Osteoblast (primary cell): ENCODE results near the gene RPS2. TPM values are rescaled to one million over a fixed set of nuclear protein-coding genes. Genes with fewer than 3 reads are reported as not detected.
"Not testable (repeated sequence)": the region's sequence is repeated elsewhere in the genome, so short reads cannot be mapped to it uniquely, and the experiment has no call there.

ENCODE experiments used
- DNase-seq: peaks from one replicate; pipeline ENCODE4 v3.0.0; 2011; ENCODE audit warnings: low spot score, mixed read lengths; ENCODE audit not compliant: insufficient read length; ENCODE audit errors: missing footprints
- H2AFZ ChIP-seq: 2 replicates; pipeline ENCODE4 v1.6.0; 2011; ENCODE audit warnings: mild to moderate bottlenecking, low read length
- H3K27ac ChIP-seq: 2 replicates; pipeline ENCODE4 v1.5.1; 2011; ENCODE audit warnings: mild to moderate bottlenecking, low read depth, low read length, moderate library complexity
- H3K27me3 ChIP-seq: 2 replicates; pipeline ENCODE4 v1.6.0; 2012; ENCODE audit warnings: mild to moderate bottlenecking, control low read depth, inconsistent platforms, low read length, moderate library complexity; ENCODE audit not compliant: insufficient read depth
- H3K36me3 ChIP-seq: 2 replicates; pipeline ENCODE4 v1.5.1; 2011; ENCODE audit warnings: mild to moderate bottlenecking, low read length, control low read depth, moderate library complexity; ENCODE audit not compliant: insufficient read depth
- H3K4me1 ChIP-seq: 2 replicates; pipeline ENCODE4 v1.5.1; 2011; ENCODE audit warnings: mild to moderate bottlenecking, low read length, control low read depth, moderate library complexity; ENCODE audit not compliant: insufficient read depth
- H3K4me2 ChIP-seq: 2 replicates; pipeline ENCODE4 v1.6.0; 2011; ENCODE audit warnings: mild to moderate bottlenecking, low read length; ENCODE audit not compliant: insufficient read depth
- H3K4me3 ChIP-seq: fragments of 200-600 bp; sonication (generic); 3 replicates; pipeline ENCODE4 v1.5.1; 2012; ENCODE audit warnings: mild to moderate bottlenecking, low read length, inconsistent platforms; ENCODE audit not compliant: insufficient read depth
- H3K79me2 ChIP-seq: 2 replicates; pipeline ENCODE4 v1.6.0; 2012; ENCODE audit warnings: mild to moderate bottlenecking, low read length, control low read depth, inconsistent platforms; ENCODE audit not compliant: insufficient read depth
- H3K9me3 ChIP-seq: 2 replicates; pipeline ENCODE4 v1.5.1; 2011; ENCODE audit warnings: low read depth, low read length, control low read depth
- H4K20me1 ChIP-seq: 2 replicates; pipeline ENCODE4 v1.6.0; 2012; ENCODE audit warnings: mild to moderate bottlenecking, low read length, control low read depth; ENCODE audit not compliant: insufficient read depth
- CTCF ChIP-seq: IDR thresholded peaks from 2 replicates; pipeline ENCODE4 v1.5.1; 2011; ENCODE audit warnings: mild to moderate bottlenecking, low read depth, low read length, moderate library complexity; ENCODE audit errors: extremely low read depth
- total RNA-seq: library from RNA; depleted of rRNA; stranded (reverse); fragments of >200 nt; gene quantifications from 2 replicates; pipeline ENCODE4 v1.2.3, GENCODE V29; 2012

Gene RPS2
- total RNA-seq, 1 donor = 2,359 TPM

DNA sequence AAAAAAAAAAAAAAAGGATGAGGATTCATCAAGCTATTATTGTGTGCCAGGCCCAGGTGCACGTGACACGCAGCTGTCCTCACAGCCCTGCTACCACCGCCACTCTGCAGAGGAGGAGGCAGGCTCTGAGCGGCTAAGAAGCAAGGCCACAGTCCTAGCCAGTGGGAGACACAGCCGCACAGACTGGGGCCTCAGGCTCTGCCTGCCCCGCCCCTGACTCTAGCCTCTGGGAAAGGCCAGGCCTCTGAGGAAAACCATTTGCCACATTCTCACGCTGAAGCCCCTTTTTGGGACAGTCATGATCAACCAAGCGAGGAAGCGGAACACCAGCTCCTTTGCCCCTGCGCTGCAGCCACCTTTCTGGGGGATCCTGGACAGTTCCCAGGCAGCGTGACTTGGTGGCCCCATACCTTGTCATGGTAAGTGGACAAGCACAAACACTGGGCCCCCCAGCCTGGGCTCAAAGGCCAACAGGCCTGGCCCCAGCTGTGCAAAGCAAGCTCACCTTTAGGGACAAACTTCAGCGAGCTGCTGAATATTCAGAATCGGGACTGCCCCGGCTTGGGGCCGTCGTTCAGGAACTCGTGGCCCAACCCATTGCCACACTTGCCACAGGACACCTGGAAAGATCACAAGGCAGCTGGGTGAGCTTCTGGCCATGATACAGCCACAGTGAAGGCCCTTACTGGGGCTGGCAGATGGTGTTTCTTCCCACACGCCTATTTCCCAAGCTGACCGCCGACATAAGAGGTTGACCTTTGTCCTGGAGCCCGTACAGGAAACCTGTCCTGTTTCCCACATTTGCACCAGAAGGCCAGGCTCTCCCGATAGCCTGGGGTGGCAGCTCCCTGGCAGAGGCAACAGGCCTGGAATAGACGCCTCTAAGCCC is 24.1 kb downstream of the RPS2 start:
- Histone ChIP-seq H3K4me1 (peaks cover 10% of the 10 kb centered on the region), H3K4me3 (no peak overlapping the region), H3K79me2 (no peaks in the 10 kb centered on the region), H3K27me3 (no peaks in the 10 kb centered on the region), H3K9me3 (no peaks in the 10 kb centered on the region), H2AFZ (no peak overlapping the region), H4K20me1 (no peaks in the 10 kb centered on the region), H3K27ac (no peak overlapping the region), H3K36me3 (peaks cover 14% of the 10 kb centered on the region), H3K4me2 (no peak overlapping the region)
- peak; percentile 36 for DNase-seq
- no peak for TF ChIP-seq CTCF

GRCh38 chr16:1939833-1940232 is 24.8 kb downstream of the RPS2 start:
- not testable (repeated sequence) for DNase-seq, H3K79me2 ChIP-seq, H4K20me1 ChIP-seq, H2AFZ ChIP-seq, H3K4me2 ChIP-seq, H3K9me3 ChIP-seq, H3K27me3 ChIP-seq, H3K27ac ChIP-seq, H3K4me3 ChIP-seq
- Histone ChIP-seq H3K36me3 (peaks cover 14% of the 10 kb centered on the region), H3K4me1 (peaks cover 10% of the 10 kb centered on the region)

DNA sequence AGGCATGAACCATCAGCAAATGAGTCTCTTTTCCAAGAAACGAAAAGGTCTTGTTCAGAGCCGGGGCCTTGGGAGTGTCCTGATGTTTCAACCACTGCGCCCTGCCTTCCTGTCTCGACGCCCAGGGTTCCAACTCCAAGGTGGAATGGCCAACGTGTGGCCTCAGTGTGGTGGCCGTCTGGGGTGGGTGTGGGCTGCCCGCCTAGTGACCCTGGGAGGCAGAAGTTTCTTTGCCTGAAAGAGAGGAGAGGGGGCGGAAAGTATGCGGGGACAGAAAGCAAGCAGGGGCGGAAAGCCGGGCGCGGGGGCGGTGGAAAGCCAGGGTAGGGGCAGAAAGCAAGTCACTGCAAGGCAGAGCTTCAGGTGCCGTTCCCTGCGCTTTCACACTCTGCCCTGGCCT is 25.7 kb downstream of the RPS2 start:
- Histone ChIP-seq H3K27ac (no peak overlapping the region), H3K4me1 (peaks cover 10% of the 10 kb centered on the region), H3K4me2 (no peak overlapping the region), H3K27me3 (no peaks in the 10 kb centered on the region), H3K4me3 (no peak overlapping the region), H3K9me3 (no peaks in the 10 kb centered on the region), H3K36me3 (peaks cover 14% of the 10 kb centered on the region), H3K79me2 (no peaks in the 10 kb centered on the region), H4K20me1 (no peaks in the 10 kb centered on the region), H2AFZ (no peak overlapping the region)
- no peak for TF ChIP-seq CTCF
- peak; percentile 27 for DNase-seq

DNA sequence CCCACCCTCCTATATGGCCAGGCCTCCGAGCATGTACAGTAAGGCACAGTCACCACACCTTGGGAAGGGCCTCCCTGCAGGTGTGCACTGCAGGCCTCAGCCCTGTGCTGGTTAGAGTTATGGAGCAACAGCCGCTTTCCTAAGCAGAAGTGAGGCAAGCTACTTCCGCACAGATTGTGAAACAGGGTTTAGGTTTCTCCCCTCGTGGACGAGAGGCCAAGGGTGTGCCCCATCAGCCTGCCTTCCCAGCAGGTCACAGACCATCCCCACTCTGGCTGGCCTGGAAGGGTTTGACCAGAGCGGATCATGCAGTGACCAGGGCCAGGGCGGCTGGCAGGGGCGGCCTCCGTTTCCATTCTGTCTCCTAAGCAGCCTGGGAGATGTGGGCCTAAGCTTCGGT is 26.3 kb downstream of the RPS2 start:
- no peaks in the 10 kb centered on the region for H3K27me3 ChIP-seq
- no peaks in the 10 kb centered on the region for H4K20me1 ChIP-seq
- H2AFZ ChIP-seq = no peak overlapping the region
- H3K27ac ChIP-seq = no peak overlapping the region
- H3K4me1 ChIP-seq = peaks cover 6% of the 10 kb centered on the region
- no peak for TF ChIP-seq CTCF
- peak; percentile 61 for DNase-seq
- H3K4me3 ChIP-seq = no peak overlapping the region
- H3K9me3 ChIP-seq = no peaks in the 10 kb centered on the region
- no peak overlapping the region for H3K4me2 ChIP-seq
- H3K79me2 ChIP-seq = no peaks in the 10 kb centered on the region
- peaks cover 14% of the 10 kb centered on the region for H3K36me3 ChIP-seq
